HG03066 (cell line): ENCODE measurements around the gene PRKCE.
A peak's percentile ranks its signal among the peaks of the same experiment; 100 is the strongest.
"Not testable (repeated sequence)": the region's sequence is repeated elsewhere in the genome, so short reads cannot be mapped to it uniquely, and the experiment has no call there.

Source experiments
- ATAC-seq: cut with Tn5 transposase; IDR thresholded peaks from one replicate; pipeline ENCODE4 v1.9.1; 2021; ENCODE audit warnings: low read depth; ENCODE audit not compliant: unreplicated experiment

The PRKCE gene

GRCh38 chr2:45901468-45902032, 250.1 kb downstream of the PRKCE start:
- no peak for ATAC-seq

DNA sequence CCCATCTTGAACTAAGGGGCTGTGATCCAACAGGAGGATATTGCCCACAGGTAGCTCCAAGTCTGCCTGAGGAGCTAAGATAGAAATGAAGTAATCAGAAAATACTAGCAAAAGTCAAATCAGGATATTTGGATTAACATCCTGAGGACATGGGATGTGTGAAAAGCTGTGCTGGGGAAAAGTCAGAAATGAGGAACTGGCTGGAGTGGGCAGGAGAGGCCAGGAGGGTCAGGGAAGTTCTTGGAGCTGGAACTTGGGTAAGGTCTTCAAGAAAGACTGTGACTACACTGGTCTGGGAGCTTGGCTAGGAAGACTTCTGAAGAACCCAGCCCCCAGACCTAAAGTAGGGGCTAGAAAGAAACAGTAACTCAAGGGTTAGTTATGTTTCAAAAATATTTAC, 250.9 kb downstream of the PRKCE start:
- ATAC-seq = no peak

GRCh38 chr2:45902781-45903375, 251.4 kb downstream of the PRKCE start:
- ATAC-seq = no peak

GRCh38 chr2:45904267-45904945, 252.9 kb downstream of the PRKCE start:
- ATAC-seq = peak; percentile 70

- ATAC-seq = no peak
Measured at GRCh38 chr2:45904946-45905631, 253.6 kb downstream of the PRKCE start.

- ATAC-seq = no peak
Measured at GRCh38 chr2:45905632-45905958, 254.1 kb downstream of the PRKCE start.

DNA sequence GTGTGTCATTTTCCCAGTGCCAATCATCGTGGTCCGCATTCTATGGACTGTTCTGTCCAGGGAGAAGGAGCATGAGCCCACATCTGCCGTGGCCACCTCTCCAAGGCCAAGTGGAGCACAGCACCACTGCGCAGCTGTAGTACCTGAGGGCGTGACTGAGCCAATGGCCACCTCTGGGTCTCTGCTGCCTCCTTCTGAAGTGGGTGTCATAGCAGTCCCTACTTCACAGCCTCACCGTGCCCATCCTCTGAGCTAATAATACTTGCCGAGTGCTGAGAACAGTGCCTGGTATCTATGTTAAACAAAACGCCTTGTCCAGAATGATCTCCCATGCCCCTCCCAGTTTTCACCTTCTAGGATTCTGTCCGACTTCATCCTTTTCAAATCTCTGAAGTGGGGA, 256.1 kb downstream of the PRKCE start:
- ATAC-seq = no peak

DNA sequence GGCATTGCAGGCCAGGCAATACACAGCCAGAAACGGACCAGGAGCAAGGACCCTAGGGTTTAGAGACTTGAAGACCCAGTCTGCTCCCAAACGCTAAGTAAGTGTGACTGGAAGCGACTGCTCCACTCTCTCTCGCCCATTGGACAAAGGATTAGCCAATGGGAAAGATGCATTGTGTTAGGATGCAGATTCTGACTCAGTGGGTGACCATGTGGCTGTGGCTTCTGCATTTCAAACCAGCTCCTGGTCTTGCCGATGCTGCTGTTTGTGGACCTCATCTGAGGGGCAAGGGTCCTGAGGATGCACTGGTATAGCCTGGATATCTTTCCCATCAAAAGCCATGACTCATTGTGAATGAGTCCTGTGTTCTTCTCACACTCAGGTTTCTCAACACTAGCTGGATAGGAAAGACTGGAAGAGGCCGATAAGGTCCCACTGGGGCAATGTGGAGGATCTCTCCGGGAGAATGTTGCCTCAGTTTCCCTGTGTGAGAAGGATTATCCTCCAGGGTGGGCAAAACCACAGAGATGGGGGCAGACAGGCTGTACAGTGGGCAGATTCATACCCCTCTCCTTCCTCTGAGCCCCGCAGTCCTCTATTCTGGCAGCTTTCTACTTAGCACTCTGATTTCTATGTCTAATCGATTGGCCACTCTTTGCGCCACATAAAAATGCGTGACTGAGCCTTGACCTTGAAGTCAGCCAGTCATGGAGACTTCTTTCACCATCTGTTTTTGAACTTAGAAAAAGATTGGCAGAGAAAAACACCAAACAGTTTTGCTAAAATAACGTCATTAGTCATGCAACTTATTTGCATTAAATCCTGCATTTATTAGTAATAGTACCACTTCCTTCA, 257.1 kb downstream of the PRKCE start:
- ATAC-seq = no peak

DNA sequence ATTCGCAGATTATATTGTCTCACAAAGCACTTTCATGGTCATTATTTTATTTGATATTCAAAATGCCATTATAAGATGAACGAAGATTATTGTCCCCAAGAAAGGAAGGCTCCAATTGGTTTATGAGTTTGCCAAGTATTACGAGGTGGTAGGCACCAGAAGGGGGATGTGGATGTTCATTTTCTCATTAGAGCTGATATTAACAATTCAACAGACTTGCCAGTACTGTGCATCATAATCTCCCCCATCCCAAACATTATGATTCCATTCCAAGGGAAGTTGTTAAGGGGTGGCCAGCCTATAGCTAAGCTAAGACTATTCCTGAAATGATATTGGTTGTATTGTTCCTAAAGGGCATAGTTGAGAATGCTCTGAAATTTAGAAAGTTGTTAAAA, 257.7 kb downstream of the PRKCE start:
- ATAC-seq = no peak

DNA sequence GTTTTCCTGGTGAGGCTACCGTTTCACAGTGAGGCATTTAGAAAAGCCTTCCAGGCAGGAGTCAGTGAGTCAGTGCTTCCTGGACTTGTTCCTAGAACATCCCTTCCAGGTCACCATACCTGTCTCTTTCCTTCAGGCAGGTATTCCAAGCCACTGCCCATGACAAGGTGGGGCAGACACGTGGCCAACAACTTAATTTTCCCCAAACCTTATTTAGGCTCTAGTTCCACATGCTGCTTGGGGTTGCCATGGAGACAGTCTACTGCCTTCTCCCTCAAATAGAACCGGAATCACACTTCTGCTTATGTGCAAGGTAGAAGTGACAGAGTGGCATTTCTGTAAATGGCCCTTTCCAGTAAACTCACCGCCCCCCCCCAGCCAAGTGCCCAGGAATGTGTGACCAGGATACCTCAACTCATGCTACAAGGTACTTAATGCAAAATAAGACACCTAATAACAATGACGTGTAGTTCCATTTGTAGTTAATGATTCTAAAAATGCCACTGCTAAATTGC, 258.3 kb downstream of the PRKCE start:
- ATAC-seq = peak; percentile 78

DNA sequence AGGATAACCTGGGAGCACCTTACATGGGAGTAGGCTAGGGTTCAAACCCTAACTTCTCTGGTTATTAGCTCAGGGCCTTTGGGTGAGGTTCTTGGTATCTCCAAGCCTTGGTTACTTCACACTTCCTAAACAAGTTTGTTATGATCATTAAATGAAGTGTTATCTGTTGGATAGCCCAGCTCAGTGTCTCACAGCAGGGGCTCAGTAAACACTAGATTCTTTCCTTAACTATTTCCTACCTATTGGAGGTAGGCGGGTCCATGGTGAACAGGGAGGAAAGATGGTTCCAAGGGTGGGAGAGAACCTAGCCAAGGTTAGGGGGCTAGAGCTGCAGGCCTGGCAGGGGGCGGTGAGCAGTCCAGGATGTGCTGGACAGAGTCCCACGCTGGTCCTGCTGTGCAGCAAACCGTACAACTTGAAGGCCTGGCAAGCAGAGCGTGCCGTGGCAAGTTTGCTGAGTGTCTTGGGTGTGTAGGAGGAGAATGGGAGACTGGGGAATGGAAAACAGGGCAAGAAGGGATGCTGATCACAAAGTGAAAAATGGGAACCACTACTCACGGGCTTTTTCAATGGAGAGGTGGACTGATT, 259.1 kb downstream of the PRKCE start:
- no peak for ATAC-seq

DNA sequence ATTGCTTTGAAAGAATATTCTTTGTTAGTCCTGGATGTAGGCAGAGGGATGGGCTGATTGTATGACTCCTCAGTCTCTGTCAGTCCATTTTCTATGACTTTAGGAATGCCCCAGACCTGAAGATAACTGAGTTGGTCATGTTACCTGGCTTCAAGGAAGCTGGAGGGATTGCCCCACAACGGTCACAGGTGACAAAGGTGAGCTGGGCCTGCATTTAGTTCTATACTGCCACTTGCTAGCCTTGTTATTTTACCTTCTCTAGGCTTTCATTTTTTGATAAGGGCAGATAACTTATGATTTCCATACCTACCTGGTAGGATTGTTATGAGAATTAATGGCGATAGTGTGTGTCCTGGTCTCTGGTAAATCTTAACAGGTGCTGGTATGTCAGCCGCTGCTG, 260.1 kb downstream of the PRKCE start:
- no peak for ATAC-seq

GRCh38 chr2:45912109-45912508, 260.6 kb downstream of the PRKCE start:
- ATAC-seq = no peak

- ATAC-seq = no peak
Measured at GRCh38 chr2:45913539-45913938, 262.1 kb downstream of the PRKCE start.

GRCh38 chr2:45915523-45915922, 264.0 kb downstream of the PRKCE start:
- no peak for ATAC-seq

- not testable (repeated sequence) for ATAC-seq
Measured at GRCh38 chr2:45917561-45918176, 266.2 kb downstream of the PRKCE start.

GRCh38 chr2:45918463-45919159, 267.1 kb downstream of the PRKCE start:
- ATAC-seq = no peak

GRCh38 chr2:45919160-45919650, 267.7 kb downstream of the PRKCE start:
- ATAC-seq = no peak

DNA sequence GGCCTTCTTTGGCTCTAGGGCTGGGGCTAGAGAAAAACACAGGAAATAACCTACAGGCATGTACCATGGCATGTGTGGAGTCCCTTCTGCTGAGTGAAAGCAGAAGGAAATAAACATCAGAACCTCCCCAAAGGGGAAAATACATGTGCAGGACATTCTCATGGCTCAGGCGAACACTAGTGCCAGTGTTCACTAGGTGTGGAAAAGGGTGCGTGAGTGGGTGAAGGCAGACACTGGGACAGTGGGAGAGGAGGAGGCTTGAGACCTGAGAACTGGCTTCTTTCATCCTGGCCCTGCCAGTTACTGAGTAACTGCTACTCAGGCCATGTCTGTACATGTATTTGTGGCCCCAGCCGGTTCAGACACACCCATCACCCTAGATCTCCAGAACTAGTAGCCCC, 268.2 kb downstream of the PRKCE start:
- ATAC-seq = no peak
